ENCODE measurements around the gene ADGRG2.

The ADGRG2 gene

DNA sequence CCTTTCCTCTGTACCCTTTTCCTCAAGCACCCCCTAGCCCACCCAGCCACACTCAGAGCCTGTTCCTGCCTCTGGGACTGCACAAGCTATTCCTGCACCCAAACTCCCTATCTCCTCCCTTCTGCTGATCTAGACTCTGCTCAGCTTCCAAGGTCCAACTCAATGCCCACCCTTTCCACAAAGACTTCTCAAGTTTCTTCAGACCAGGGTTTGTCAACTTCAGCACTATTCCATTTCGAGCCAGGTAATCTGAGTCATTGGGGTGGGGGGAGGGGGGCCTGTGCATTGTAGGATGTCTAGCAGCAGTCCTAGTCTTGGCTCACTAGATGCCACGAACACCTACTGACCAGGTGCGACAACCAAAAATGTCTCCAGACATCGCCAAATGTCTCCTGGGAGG lies 175.7 kb downstream of the ADGRG2 start:
- no peak for DNase-seq

DNA sequence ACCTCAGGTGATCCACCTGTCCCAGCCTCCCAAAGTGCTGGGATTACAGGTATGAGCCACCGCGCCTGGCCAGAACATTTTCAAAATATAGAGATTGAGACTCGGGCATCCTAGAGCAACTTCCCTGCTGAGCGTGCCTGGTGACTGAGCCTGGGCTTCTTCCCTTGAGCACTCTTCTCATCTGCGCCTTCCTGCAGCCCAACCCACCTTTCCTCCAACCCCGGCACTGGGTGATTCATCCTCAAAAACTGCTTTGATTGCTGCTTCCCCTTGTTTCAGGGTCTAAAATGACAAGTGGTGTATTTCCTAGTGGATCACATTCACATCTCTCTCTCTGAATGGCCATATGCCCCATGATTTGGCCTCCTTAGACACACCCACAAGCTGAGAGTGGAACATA lies 176.1 kb downstream of the ADGRG2 start:
- no peak for DNase-seq

DNA sequence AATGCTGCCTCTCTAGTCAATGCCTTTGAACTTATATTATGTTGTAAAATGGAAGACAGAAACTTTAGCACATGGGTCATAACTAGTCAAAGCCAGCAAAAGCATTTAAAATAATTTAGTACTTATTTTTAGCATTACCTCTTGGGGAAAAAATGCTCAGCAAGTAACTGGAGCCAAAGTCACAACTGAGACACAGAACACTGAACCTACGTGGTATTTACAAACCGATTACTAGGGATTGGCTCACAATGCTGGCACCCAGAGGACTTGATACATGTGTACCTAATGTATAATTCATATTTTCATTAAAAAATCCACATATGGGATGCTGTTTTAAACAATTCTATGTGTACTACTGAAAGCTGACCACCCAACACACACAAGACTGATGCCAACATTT lies 176.8 kb downstream of the ADGRG2 start:
- DNase-seq = no peak

DNA sequence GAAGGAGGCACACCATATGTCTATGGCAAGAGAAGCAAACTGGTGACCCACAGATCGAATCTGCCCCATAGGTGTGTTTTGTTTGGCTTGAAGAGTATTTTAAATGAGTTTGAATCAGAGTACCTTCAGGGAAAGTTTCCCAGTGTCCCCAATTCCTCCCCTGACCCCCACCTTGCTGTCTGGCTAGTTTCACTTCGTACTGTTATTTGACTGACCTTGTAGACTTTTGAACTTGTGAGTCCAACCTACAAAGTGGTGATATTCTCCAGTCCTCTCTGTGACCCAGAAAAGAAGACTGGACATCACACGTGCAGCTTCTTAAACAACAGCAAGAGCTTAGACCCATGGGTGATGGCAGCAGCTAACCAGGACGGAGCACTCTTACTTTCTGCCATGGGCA lies 177.8 kb downstream of the ADGRG2 start:
- DNase-seq = no peak

DNA sequence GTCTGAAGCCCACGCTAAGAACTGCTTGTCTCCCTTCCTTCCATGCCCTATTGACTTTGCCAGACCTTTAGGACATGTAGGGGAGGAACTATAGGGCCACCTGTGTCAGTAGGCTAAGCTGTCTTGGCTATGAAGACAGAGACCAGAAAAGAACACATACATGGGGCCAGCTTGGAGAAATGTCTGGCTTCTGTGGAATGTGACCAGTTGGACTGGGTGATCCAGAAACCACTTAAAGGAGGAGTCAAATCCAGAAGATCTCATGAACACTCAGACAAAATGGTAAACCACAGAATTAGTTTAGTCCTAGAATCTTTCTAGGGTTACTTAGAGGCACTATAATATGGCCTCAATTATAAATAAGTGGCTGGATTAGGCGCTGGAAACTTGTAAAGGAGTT lies 180.4 kb downstream of the ADGRG2 start:
- DNase-seq = no peak

All from suppressor macrophage treated with lipopolysaccharide for 4 hours (primary cell).